M059J (cell line): ENCODE measurements around the gene ELOB. TPM values are rescaled to one million over a fixed set of nuclear protein-coding genes. Genes with fewer than 3 reads are reported as not detected.
"Not testable (repeated sequence)": the region's sequence is repeated elsewhere in the genome, so short reads cannot be mapped to it uniquely, and the experiment has no call there.

ENCODE experiments used
- DNase-seq: peaks from one replicate; pipeline ENCODE4 v3.0.0-alpha.2; 2012; ENCODE audit warnings: low read depth
- total RNA-seq: library from RNA; depleted of rRNA; stranded (reverse); fragments of >200 nt; shearing (Covaris generic); gene quantifications from 2 replicates; pipeline ENCODE4 v1.2.3, GENCODE V29; 2014

ELOB gene
- total RNA-seq, 1 experiment from 2014 or later: 351 TPM

GRCh38 chr16:2748757-2749455 is 28.2 kb downstream of the ELOB start:
- DNase-seq: no peak

- no peak for DNase-seq
Observed at GRCh38 chr16:2745961-2746360, 31.1 kb downstream of the ELOB start.

GRCh38 chr16:2745116-2745890 is 31.8 kb downstream of the ELOB start:
- DNase-seq: no peak

GRCh38 chr16:2744711-2745110 is 32.4 kb downstream of the ELOB start:
- DNase-seq: no peak

GRCh38 chr16:2743007-2743810 is 33.9 kb downstream of the ELOB start:
- no peak for DNase-seq

GRCh38 chr16:2742323-2743006 is 34.6 kb downstream of the ELOB start:
- no peak for DNase-seq

- DNase-seq: no peak
Observed at GRCh38 chr16:2741168-2741567, 35.9 kb downstream of the ELOB start.

GRCh38 chr16:2740476-2740875 is 36.6 kb downstream of the ELOB start:
- DNase-seq: no peak

GRCh38 chr16:2739625-2740430 is 37.3 kb downstream of the ELOB start:
- no peak for DNase-seq

GRCh38 chr16:2738615-2739014 is 38.5 kb downstream of the ELOB start:
- no peak for DNase-seq

- DNase-seq: no peak
Observed at GRCh38 chr16:2737895-2738418, 39.1 kb downstream of the ELOB start.

GRCh38 chr16:2737238-2737605 is 39.9 kb downstream of the ELOB start:
- no peak for DNase-seq

GRCh38 chr16:2736476-2737237 is 40.4 kb downstream of the ELOB start:
- DNase-seq: no peak

GRCh38 chr16:2734844-2735515 is 42.1 kb downstream of the ELOB start:
- no peak for DNase-seq

- no peak for DNase-seq
Observed at GRCh38 chr16:2728034-2728433, 49.0 kb downstream of the ELOB start.

GRCh38 chr16:2726923-2727322 is 50.2 kb downstream of the ELOB start:
- DNase-seq: no peak

GRCh38 chr16:2724816-2725348 is 52.2 kb downstream of the ELOB start:
- DNase-seq: no peak

- no peak for DNase-seq
Observed at GRCh38 chr16:2724088-2724676, 52.9 kb downstream of the ELOB start.

GRCh38 chr16:2721634-2722173 is 55.4 kb downstream of the ELOB start:
- DNase-seq: not testable (repeated sequence)
